Natural killer cell (primary cell): ENCODE results near the gene ATG101. TPM values are rescaled to one million over a fixed set of nuclear protein-coding genes. Genes with fewer than 3 reads are reported as not detected.

Experiments used
- ATAC-seq, 3 donors: fragments of 150-1000 bp in 2 of 3; fragments of 200-7000 bp in 1 of 3; cut with Tn5 transposase; 1 replicate in 1 of 3; 2 replicates in 2 of 3; pipeline ENCODE4 v1.10.0; 2021; ENCODE audit warnings: mild to moderate bottlenecking in 2 of 3, moderate library complexity in 2 of 3
- DNase-seq, 2 donors: peaks; one replicate each; pipeline versions ENCODE4 v3.0.0 to v3.0.0-alpha.2; 2013 to 2021; ENCODE audit warnings: mixed read lengths in 1 of 2
- H3K27ac ChIP-seq: one replicate; pipeline ENCODE4 v1.5.1; 2013; ENCODE audit warnings: mild to moderate bottlenecking, low read length
- H3K27me3 ChIP-seq: one replicate; pipeline ENCODE4 v1.6.1; 2013; ENCODE audit warnings: low read length; ENCODE audit not compliant: control insufficient read depth, insufficient read depth
- H3K36me3 ChIP-seq: one replicate; pipeline ENCODE4 v1.6.1; 2013; ENCODE audit warnings: low read length; ENCODE audit not compliant: control insufficient read depth, insufficient read depth
- H3K4me1 ChIP-seq: one replicate; pipeline ENCODE4 v1.6.1; 2013; ENCODE audit warnings: low read length; ENCODE audit not compliant: control insufficient read depth, insufficient read depth
- H3K4me3 ChIP-seq: one replicate; pipeline ENCODE4 v1.5.1; 2013; ENCODE audit warnings: low read length
- H3K9me3 ChIP-seq: one replicate; pipeline ENCODE4 v1.6.1; 2013; ENCODE audit warnings: low read length; ENCODE audit not compliant: control insufficient read depth, insufficient read depth
- H3K27ac Mint-ChIP-seq, 2 donors: one replicate each; pipeline ENCODE4 v1.8.0; 2022; ENCODE audit warnings: mild to moderate bottlenecking in 2 of 2, mixed read lengths in 2 of 2, moderate library complexity in 1 of 2
- H3K27me3 Mint-ChIP-seq, 2 donors: one replicate each; pipeline ENCODE4 v1.8.0; 2022; ENCODE audit warnings: low read depth in 2 of 2, mixed read lengths in 2 of 2
- H3K36me3 Mint-ChIP-seq: one replicate; pipeline ENCODE4 v1.8.0; 2022; ENCODE audit warnings: mixed read lengths
- H3K4me1 Mint-ChIP-seq, 2 donors: one replicate each; pipeline ENCODE4 v1.8.0; 2022; ENCODE audit warnings: mixed read lengths in 2 of 2
- H3K4me3 Mint-ChIP-seq: one replicate; pipeline ENCODE4 v1.8.0; 2022; ENCODE audit warnings: mild to moderate bottlenecking, moderate library complexity, mixed read lengths
- H3K9me3 Mint-ChIP-seq, 2 donors: one replicate each; pipeline ENCODE4 v1.8.0; 2022; ENCODE audit warnings: mixed read lengths in 2 of 2
- WGBS: methylation state at CpG from one replicate; pipeline ENCODE4 v1.1.7; 2013; ENCODE audit warnings: missing lambda C conversion rate; ENCODE audit not compliant: insufficient coverage; 5-methylcytosine and 5-hydroxymethylcytosine counted together
- intact Hi-C: fragments of 100-400 bp; cut with micrococcal nuclease; formaldehyde crosslinking; loops from one replicate; pipeline ENCODE4 v1.14.2; 2022
- total RNA-seq, 4 donors: library from RNA; stranded (reverse); fragments of 120-200 nt in 1 of 4; gene quantifications; one replicate each; pipeline versions ENCODE4 v1.2.3 to v1.2.4, GENCODE V29; 2013 to 2022
- TF ChIP-seq, protein P1 (sequence below): fragments of 200-600 bp; IDR thresholded peaks from one replicate; pipeline ENCODE4 v1.8.0; 2022; ENCODE audit warnings: antibody characterized with exemption

The ATG101 gene
- total RNA-seq, 3 donors from 2014 or later (not counting 1 experiment from before 2014, with no cell fraction given): 18.6 to 32.8 (median 23.3) TPM

DNA sequence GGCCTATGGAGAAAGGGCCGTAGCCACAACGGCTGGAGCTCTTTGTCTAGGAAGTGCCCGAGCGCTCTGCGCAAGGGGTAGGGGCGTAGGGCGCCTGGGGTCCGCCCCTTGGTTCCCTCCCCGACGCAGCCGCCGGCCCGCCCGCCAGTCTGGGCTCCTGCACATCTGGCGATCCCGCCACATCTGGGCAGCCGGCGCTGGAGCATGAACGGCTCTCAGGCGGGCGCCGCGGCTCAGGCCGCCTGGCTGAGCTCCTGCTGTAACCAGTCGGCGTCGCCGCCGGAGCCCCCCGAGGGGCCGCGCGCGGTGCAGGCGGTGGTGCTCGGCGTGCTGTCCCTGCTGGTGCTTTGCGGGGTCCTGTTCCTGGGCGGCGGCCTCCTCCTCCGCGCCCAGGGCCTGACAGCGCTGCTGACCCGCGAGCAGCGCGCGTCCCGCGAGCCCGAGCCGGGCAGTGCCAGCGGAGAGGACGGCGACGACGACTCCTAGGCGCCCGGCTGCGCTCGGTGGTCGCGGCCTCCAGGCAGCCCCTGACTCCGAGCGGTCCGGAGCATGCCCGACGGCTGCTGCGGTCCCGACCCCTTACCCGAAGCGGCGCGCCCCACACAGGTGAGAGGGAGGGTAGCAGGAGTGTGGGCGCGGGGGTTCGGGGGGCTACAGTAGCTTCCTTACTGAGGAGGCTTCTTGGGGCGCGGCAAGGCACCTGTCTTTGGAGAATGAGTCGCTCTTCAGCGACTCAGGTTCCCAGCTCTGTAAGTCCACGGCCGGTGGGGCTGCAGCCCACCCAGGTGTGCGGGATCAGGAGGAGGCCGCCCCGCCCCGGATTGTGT is 10.0 kb downstream of the ATG101 start, which contains the start of gene SMIM41:
Gene SMIM41 (plus strand): TSS at position 129 of the 827 bp plus-strand sequence. CDS start 76 bp downstream, at position 205.
- no peaks in the 10 kb centered on the region for H3K27me3 ChIP-seq
- TF ChIP-seq, protein P1, sequence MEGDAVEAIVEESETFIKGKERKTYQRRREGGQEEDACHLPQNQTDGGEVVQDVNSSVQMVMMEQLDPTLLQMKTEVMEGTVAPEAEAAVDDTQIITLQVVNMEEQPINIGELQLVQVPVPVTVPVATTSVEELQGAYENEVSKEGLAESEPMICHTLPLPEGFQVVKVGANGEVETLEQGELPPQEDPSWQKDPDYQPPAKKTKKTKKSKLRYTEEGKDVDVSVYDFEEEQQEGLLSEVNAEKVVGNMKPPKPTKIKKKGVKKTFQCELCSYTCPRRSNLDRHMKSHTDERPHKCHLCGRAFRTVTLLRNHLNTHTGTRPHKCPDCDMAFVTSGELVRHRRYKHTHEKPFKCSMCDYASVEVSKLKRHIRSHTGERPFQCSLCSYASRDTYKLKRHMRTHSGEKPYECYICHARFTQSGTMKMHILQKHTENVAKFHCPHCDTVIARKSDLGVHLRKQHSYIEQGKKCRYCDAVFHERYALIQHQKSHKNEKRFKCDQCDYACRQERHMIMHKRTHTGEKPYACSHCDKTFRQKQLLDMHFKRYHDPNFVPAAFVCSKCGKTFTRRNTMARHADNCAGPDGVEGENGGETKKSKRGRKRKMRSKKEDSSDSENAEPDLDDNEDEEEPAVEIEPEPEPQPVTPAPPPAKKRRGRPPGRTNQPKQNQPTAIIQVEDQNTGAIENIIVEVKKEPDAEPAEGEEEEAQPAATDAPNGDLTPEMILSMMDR: no peak
- peaks cover 22% of the 10 kb centered on the region for H3K4me1 ChIP-seq
- ATAC-seq (no peak), DNase-seq (no peak)
- intact Hi-C loops: no loop called here
- H3K36me3 Mint-ChIP-seq: peaks cover 7% of the 10 kb centered on the region
- H3K9me3 Mint-ChIP-seq: no peaks in the 10 kb centered on the region
- peaks cover 32% of the 10 kb centered on the region for H3K36me3 ChIP-seq
- H3K4me1 Mint-ChIP-seq: peaks cover 0 to 13% of the 10 kb centered on the region in 2 donors
- 95% methylated on average over 87 of the region's 87 CpGs for WGBS
- no peak within 1 kb of the TSS for H3K27ac ChIP-seq
- H3K4me3 ChIP-seq: no peak within 1 kb of the TSS
- H3K27me3 Mint-ChIP-seq: no peaks in the 10 kb centered on the region
- no peak within 1 kb of the TSS for H3K4me3 Mint-ChIP-seq
- H3K27ac Mint-ChIP-seq: no peak within 1 kb of the TSS
- no peaks in the 10 kb centered on the region for H3K9me3 ChIP-seq

DNA sequence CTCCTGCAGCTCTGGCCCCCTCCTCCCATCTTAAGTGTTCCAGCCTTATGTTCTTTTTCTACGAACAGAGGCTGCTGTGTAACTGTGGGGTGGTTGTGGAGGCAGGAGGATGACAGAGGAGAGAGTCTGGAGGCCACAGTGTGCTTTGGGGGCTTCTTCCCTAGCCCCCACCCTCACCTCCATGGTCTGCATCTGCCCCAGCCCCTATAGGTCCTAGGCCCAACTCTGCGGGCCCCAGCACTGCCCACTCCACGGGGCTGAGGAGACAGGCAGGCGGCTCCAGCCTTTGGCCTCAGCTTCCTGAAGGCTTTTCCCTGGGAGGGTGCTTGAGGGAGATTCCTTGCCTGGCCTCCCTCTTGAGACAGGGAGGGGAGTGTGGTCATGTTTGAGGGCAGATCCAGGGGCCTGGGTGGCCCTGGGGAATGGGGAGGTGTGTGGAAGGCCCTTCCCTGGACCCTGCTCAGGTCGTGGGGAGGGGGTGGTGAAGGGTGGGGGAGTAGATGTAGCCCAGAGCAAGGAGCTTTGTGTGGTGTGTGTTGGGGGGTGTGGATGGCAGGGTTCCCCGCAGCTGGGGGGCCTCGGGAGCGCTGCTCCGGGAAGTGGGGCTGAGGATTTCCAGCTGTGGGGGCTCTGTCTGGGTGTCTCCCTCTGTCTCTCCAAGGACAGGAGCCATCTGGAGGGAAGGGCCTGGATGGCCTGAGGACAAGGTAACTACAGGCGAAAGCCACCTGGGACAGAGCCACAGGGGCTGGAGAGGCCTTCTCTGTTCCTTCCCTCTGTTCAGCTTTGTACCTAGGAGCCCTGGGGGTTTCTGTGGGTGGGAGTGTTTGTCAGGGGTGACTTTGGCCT is 10.8 kb downstream of the ATG101 start:
- Histone ChIP-seq H3K4me3 (no peak overlapping the region), H3K9me3 (no peaks in the 10 kb centered on the region), H3K27me3 (no peaks in the 10 kb centered on the region), H3K36me3 (peaks cover 24% of the 10 kb centered on the region), H3K4me1 (peaks cover 22% of the 10 kb centered on the region), H3K27ac (peak overlapping the region; percentile 11)
- DNase-seq: no peak
- intact Hi-C loops: no loop called here
- peaks cover 0 to 13% of the 10 kb centered on the region in 2 donors for H3K4me1 Mint-ChIP-seq
- H3K27ac Mint-ChIP-seq: no peak overlapping the region
- TF ChIP-seq, protein P1: no peak
- WGBS: 89% methylated on average over 9 of the region's 10 CpGs
- ATAC-seq: no peak
- peaks cover 1 to 3% of the 10 kb centered on the region in 2 donors for H3K27me3 Mint-ChIP-seq
- H3K36me3 Mint-ChIP-seq: peaks cover 7% of the 10 kb centered on the region
- H3K4me3 Mint-ChIP-seq: no peak overlapping the region
- no peaks in the 10 kb centered on the region for H3K9me3 Mint-ChIP-seq

DNA sequence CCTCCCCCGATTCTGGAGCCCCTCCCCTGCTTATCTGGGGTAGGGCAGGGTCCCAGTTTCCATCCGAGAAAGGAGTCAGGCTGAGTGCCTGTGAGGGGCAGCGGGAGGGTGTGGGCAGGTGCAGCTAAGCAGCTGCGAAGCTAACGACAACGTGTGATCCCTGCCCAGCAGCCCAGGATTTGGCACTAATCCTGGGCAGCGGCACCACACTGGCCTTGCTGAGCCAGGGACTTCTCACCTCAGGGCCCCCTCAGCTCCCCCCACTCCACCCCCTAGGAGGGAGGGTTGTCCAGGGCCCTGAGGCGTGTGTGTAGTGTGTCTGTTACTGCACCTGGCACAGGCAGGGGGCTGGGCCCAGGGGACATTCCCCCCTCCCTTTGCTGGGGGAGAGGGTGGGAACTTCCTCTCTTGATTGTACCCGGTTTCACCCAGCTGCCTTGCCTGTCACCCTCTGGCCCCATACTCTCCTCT is 11.5 kb downstream of the ATG101 start:
- TF ChIP-seq, protein P1: no peak
- peak in 2 of 3 donors; percentile 15 to 20 for ATAC-seq
- Histone ChIP-seq H3K27me3 (no peaks in the 10 kb centered on the region), H3K27ac (peak overlapping the region; percentile 11), H3K4me3 (no peak overlapping the region), H3K4me1 (peaks cover 22% of the 10 kb centered on the region), H3K9me3 (no peaks in the 10 kb centered on the region), H3K36me3 (peaks cover 22% of the 10 kb centered on the region)
- DNase-seq: peak in 1 of 2 donors; percentile 45
- intact Hi-C loops: no loop called here
- 34% methylated on average over 8 of the region's 9 CpGs for WGBS
- no peak overlapping the region for H3K27ac Mint-ChIP-seq
- H3K4me1 Mint-ChIP-seq: peaks cover 0 to 13% of the 10 kb centered on the region in 2 donors
- no peak overlapping the region for H3K4me3 Mint-ChIP-seq
- peaks cover 7% of the 10 kb centered on the region for H3K36me3 Mint-ChIP-seq
- H3K27me3 Mint-ChIP-seq: peaks cover 3 to 7% of the 10 kb centered on the region in 2 donors
- H3K9me3 Mint-ChIP-seq: no peaks in the 10 kb centered on the region
